Gastrocnemius medialis (tissue), 4 donors: ENCODE results near the gene EMC6.

Source experiments
- POLR2A ChIP-seq, 2 donors: fragments of 450-650 bp; IDR thresholded peaks; one replicate each; pipeline ENCODE4 v1.6.1; 2017; ENCODE audit warnings: antibody characterized with exemption in 2 of 2, mild to moderate bottlenecking in 2 of 2, moderate library complexity in 2 of 2
- TF ChIP-seq, protein P1 (sequence below), 5 experiments: fragments of 450-650 bp in 3 of 5; fragments of 200-600 bp in 2 of 5; sonication (generic) in 2 of 5; IDR thresholded peaks in 4 of 5; conservative IDR thresholded peaks in 1 of 5; 1 replicate in 4 of 5; 2 replicates in 1 of 5; pipeline ENCODE4 v1.5.1; 2016 to 2019; ENCODE audit warnings: antibody characterized with exemption in 5 of 5, mild to moderate bottlenecking in 3 of 5, moderate library complexity in 3 of 5

DNA sequence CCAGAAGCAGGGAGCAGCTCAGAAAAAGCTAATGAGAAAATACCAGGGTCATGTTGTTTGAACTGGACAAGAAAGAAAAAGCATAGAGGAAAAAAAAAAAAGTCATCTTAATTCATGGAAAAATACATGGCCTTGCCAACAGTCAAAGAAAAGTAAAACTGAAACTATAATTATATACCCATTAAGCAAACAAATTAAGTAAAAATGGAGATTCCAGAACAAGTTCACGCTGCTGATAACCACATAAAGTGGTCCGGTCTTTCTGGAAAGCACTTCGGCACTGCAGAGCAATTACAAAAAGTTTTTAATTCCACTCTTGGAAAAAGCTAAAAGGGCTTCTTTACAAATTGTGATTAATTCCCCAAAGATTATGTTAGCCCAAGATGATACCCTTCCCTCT, 39.8 kb downstream of the EMC6 start:
- TF ChIP-seq, protein P1, sequence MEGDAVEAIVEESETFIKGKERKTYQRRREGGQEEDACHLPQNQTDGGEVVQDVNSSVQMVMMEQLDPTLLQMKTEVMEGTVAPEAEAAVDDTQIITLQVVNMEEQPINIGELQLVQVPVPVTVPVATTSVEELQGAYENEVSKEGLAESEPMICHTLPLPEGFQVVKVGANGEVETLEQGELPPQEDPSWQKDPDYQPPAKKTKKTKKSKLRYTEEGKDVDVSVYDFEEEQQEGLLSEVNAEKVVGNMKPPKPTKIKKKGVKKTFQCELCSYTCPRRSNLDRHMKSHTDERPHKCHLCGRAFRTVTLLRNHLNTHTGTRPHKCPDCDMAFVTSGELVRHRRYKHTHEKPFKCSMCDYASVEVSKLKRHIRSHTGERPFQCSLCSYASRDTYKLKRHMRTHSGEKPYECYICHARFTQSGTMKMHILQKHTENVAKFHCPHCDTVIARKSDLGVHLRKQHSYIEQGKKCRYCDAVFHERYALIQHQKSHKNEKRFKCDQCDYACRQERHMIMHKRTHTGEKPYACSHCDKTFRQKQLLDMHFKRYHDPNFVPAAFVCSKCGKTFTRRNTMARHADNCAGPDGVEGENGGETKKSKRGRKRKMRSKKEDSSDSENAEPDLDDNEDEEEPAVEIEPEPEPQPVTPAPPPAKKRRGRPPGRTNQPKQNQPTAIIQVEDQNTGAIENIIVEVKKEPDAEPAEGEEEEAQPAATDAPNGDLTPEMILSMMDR (IDR thresholded peaks at IDR 0.05 in 4 of 5, conservative IDR thresholded peaks at IDR 0.05 in 1 of 5): no peak
- no peak for TF ChIP-seq POLR2A (IDR thresholded peaks at IDR 0.05)
